Anterior cingulate cortex (tissue), 58 donors: Measurements from ENCODE around the gene TBCD.

Experiments used
- DNase-seq, 58 donors: peaks; one replicate each; lab custom pipeline; 2025; lab: John Stamatoyannopoulos, UW

TBCD gene

GRCh38 chr17:82927661-82928601 is 176.1 kb downstream of the TBCD start:
- peak in 1 of 58 donors; percentile 9 for DNase-seq

GRCh38 chr17:82929011-82929622 is 177.3 kb downstream of the TBCD start:
- DNase-seq, result no peak

DNA sequence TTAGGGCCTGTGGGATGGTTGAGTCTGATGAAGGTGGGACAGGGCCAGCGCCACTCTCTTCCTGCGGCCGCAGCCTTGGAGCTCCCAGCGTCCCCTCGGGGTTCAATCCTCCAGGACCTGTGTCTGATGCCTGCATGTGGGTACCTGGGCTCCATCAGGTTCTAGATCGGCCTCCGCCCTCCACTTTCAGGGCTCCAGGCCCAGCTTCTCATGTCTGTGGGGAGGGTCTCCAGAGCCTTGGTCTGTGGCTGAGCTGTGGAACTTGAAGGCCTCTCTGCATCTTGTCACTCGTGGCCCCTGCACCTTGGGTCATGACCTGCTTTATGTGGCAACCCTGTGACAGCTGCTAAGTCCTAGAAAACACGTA is 177.8 kb downstream of the TBCD start:
- DNase-seq, result no peak

GRCh38 chr17:82930043-82930923 is 178.4 kb downstream of the TBCD start:
- DNase-seq, result no peak

DNA sequence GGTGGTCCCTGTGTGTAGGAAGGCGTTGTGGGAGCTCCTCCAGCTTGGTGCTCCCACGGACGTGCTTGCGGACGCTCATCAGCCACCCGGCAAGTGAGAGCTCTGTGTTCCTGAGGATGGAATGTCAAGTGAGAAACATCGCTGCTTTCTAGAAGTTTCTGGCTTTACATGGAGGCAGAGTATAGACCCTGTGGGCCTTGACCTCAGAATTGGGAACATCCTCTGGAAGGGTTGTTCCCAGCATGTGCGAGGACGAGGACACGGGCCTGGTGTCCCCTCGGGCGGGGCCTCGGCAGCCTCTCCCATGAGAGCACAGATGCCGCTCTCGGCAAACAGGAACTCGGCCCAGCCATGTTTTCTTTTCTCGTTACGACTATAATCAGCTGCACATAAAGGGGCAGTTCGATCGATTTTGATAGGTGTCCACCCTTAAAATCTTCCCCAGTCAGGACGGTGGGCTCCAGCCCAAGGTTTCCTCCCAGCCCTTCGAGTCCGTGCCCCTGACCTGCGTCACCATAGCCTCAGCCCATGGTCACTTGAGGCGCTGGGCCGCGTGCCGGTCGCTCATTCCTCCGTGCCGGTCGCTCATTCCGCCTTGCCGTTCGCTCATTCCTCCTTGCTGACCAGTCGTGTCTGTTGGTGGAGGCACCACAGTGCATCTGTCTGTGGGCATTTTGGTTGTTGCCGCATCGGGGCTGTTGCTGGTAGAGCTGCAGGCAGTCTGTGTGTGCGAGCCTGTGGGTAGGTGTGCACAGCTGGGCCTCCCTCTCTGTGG is 179.2 kb downstream of the TBCD start:
- peak in 2 of 58 donors; percentile 32 to 68 for DNase-seq

DNA sequence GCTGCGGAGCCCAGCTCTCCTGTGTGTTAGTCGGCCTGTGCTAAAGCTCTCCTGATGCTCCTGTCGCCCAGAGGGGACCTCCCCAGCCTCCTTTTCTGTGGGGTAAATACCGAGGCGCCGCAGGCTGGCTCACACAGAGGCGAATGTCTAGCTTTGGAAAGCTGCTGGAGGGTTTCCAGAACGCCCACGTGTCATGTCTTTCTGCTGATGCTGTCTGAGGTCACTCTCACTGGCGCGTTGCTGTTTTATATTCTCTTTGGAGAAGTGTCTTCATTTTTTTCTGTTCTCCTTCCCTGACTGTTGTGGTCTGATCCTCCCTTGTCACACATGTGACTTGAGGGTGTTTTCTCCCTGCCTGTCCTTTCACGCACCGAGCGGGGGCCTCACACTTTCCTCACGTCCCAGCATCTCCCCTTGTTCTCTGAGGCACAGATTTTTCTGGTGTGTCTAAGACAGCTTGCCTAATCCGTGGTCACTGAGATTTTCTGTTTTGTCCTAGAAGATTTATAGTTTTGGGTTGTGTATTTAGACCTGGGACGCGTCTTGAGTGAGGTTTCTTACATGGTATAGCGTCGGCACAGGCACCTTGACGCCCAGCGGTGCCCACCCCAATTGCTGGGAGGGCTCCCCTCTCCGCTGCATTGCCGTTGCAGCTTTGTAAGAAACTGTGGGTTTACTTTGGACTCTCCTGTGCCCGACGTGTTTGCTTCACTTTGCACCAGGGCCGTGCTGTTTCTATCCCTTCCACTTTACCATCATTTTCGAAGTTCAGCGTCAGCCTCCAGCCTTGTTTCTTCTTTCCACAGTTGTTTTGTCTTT is 180.0 kb downstream of the TBCD start:
- peak in 50 of 58 donors; percentile 7 to 81 (median 52) for DNase-seq

- no peak for DNase-seq
Observed at GRCh38 chr17:82932518-82933310, 180.8 kb downstream of the TBCD start.

GRCh38 chr17:82933911-82934310 is 182.0 kb downstream of the TBCD start:
- DNase-seq, result no peak

DNA sequence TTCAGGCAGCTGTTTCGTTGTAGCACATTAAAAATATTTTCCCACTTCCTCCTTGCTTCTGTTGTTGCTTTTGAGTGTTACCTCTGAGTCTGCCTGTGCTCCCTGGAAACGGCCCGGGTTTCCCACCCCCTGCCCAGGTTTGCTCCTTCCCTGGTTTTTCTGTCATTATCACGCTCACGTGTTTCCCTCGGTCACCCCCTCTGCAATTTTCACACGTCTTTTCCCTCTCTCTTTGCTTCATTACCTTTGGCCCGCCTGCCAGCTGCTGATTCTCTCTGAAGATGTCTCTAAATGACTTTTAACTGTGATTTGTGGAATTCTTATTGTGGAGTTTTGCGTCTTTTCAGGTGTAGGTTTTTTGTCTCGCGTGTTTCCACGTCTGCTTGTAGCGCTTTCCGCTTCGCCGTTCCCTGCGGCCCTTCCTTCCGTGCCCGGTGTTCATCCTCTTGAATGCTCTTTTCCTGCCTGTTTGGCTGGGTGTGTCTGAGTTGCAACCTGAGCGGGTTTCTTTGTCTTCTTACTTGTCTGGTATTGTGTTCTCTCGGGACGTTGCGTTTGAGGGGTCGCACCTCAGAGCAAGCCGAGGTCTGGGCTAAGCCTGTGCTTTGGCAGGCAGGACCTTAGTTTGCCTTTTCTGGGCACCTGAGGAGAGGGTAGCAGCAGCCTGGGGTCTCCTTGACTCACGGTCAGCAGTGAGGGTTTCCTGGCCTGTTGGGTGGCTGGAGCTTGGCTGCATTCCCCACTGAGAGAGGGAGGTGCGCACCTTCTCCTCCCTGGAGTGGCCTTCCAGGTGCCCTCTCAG is 184.3 kb downstream of the TBCD start:
- no peak for DNase-seq

DNA sequence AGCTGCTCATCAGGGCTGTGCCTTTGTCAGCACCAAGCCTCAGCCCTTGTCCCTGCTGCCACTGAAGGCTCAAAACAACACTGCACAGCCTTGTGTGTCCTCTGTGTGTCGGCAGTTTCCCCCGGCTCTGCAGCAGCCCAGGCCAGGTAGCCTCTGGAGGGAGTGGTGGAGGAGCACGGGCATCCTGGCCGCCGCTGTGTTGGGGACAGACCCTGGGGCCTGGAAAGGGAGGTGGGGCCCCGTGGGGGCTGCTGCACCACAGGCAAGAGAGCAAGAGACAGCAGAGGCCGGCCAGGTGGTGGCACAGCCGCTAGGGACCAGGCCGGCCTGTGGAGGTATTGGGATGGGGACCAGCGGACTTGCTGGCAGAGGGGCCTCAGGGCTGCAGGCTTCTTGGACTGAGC is 184.9 kb downstream of the TBCD start:
- DNase-seq, result no peak

GRCh38 chr17:82937411-82938371 is 185.8 kb downstream of the TBCD start:
- DNase-seq, result no peak

DNA sequence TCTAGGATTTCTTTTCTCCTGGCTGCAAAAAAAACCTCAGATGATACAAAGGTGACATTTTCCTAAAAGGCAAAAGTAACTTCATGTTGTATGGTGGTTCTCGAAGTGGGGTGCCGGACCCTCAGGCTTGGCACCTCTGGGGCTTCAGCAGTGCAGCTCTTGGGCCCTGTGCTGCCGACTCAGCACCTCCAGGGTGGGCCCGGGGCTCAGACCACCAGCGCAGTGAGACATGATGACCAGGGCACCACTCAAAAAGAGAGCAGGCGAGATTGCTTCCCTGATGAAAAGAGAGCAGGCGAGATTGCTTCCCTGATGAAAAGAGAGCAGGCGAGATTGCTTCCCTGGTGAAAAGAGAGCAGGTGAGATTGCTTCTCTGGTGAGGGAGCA is 186.6 kb downstream of the TBCD start:
- no peak for DNase-seq

GRCh38 chr17:82938873-82939620 is 187.2 kb downstream of the TBCD start:
- peak in 1 of 58 donors; percentile 8 for DNase-seq

DNA sequence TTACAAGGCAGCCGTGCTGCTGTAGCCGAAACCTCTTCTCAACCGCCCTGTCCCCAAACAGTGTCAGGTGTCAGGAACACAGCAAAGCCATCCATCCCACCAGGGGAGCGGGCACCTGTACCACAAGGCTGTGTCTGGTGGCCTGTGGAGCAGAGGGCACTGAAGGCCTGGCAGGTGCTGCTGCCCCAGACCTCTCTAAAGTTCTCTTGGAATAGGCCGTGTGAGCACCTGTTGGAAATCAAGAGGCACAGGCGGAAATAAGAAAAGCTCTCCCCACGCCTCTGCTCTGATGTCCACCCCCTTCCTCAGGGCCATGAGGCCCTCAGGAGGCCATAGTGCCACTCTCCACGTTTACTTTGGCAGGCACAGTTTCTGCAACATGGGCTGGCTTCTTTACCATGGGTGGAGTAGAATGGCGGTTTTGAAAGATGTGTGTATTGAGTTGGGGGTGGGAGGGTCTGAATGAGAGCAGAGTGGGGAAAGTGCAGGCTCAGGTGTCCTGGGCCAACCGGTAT is 187.8 kb downstream of the TBCD start:
- no peak for DNase-seq

DNA sequence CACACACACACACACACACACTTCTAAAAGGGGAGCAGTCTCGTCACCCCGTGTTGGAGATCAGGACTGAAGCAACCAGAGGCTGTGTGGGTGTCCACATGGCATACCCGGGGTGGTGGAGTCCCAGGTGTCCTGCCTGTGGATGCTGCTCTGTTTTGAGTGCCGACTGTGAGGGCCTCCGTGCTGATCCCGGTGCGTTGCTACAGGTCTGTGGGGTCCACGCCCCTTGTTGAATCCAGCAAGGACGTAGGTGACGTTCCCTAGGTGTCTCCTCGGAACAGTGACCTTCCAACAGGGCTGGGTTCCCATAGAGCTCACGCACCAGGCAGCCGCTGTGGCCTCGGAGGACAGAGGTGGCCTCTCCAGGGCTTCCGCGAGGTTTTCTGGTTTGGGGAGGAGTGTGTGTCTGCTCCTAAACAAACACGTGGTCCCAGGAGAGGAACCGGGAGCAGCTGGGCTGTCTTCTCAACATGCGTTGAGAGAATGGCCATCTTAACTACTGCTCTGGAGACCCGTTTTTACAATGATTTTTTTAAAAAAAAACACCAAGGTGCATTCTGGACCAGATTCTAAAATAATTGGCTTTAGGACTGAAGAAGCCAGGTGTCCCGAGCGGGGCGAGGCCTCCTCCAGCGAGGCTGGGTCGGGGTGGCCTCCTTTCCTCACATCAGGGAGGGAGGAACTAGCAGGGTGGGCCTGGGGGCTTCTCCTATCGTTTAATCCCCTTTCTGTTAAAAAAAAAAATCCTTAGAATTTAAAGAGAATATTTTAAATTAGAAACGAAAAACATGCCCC is 188.6 kb downstream of the TBCD start:
- DNase-seq, result no peak
